Ascending aorta (tissue), 2 donors: ENCODE results near the gene HLA-DOA. TPM values are rescaled to one million over a fixed set of nuclear protein-coding genes. Genes with fewer than 3 reads are reported as not detected.

Source experiments
- DNase-seq, 2 donors: peaks; one replicate each; pipeline ENCODE4 v3.0.0-alpha.2; 2019; ENCODE audit warnings: low spot score in 2 of 2
- H3K27ac ChIP-seq, 2 donors: fragments of 200-600 bp; sonication (generic); one replicate each; pipeline ENCODE4 v1.5.1; 2016 to 2017; ENCODE audit warnings: mild to moderate bottlenecking in 1 of 2
- H3K27me3 ChIP-seq: fragments of 200-600 bp; sonication (generic); one replicate; pipeline ENCODE4 v1.5.1; 2017
- H3K36me3 ChIP-seq, 2 donors: fragments of 200-600 bp; sonication (generic); one replicate each; pipeline ENCODE4 v1.5.1; 2016
- H3K4me1 ChIP-seq, 2 donors: fragments of 200-600 bp; sonication (generic); one replicate each; pipeline ENCODE4 v1.5.1; 2016 to 2017; ENCODE audit warnings: mild to moderate bottlenecking in 1 of 2
- H3K4me3 ChIP-seq, 2 donors: fragments of 200-600 bp; sonication (generic); one replicate each; pipeline ENCODE4 v1.5.1; 2016 to 2017; ENCODE audit warnings: mild to moderate bottlenecking in 1 of 2
- H3K9me3 ChIP-seq, 2 donors: fragments of 200-600 bp; sonication (generic); one replicate each; pipeline ENCODE4 v1.5.1; 2016
- CTCF ChIP-seq, 3 experiments: fragments of 200-600 bp in 2 of 3; fragments of 450-650 bp in 1 of 3; sonication (generic) in 2 of 3; IDR thresholded peaks; one replicate each; pipeline ENCODE4 v1.5.1; 2016 to 2019; ENCODE audit warnings: antibody characterized with exemption in 3 of 3, mild to moderate bottlenecking in 1 of 3, moderate library complexity in 1 of 3
- intact Hi-C: fragments of 100-400 bp; cut with DNase I; formaldehyde crosslinking; loops from one replicate; pipeline ENCODE4 v1.15.1; 2023
- total RNA-seq: library from RNA; depleted of rRNA; stranded (reverse); fragments of >200 nt; gene quantifications from one replicate; pipeline ENCODE4 v1.1.0, GENCODE V29; 2016

The HLA-DOA gene
- total RNA-seq, 1 donor from 2014 or later = 358 TPM

- H3K36me3 ChIP-seq = no peaks in the 10 kb centered on the region
- no peaks in the 10 kb centered on the region for H3K9me3 ChIP-seq
- no peaks in the 10 kb centered on the region for H3K27me3 ChIP-seq
- no peak for DNase-seq
- no peak overlapping the region for H3K27ac ChIP-seq
- H3K4me1 ChIP-seq = peaks cover 0 to 12% of the 10 kb centered on the region in 2 donors
- H3K4me3 ChIP-seq = no peak overlapping the region
- TF ChIP-seq CTCF (IDR thresholded peaks at IDR 0.05) = no peak
- intact Hi-C loops = loop anchor here (5.0 kb wide), 2 partner anchors 32 to 787 kb away; partner anchors contain the start of genes AGPAT1 and RNF5
These were observed 44.6 kb downstream of the HLA-DOA start for GRCh38 chr6:32964776-32965175.

- H3K27me3 ChIP-seq = no peaks in the 10 kb centered on the region
- no peak overlapping the region for H3K4me3 ChIP-seq
- TF ChIP-seq CTCF (IDR thresholded peaks at IDR 0.05) = no peak
- H3K36me3 ChIP-seq = no peaks in the 10 kb centered on the region
- H3K4me1 ChIP-seq = peaks cover 0 to 12% of the 10 kb centered on the region in 2 donors
- no peak for DNase-seq
- intact Hi-C loops = no loop called here
- H3K27ac ChIP-seq = no peak overlapping the region
- H3K9me3 ChIP-seq = no peaks in the 10 kb centered on the region
These were observed 45.5 kb downstream of the HLA-DOA start for GRCh38 chr6:32963866-32964265.

GRCh38 chr6:32962213-32962826 is 47.1 kb downstream of the HLA-DOA start:
- Histone ChIP-seq H3K4me1 (peaks cover 0 to 11% of the 10 kb centered on the region in 2 donors), H3K4me3 (no peak overlapping the region), H3K36me3 (no peaks in the 10 kb centered on the region), H3K27ac (no peak overlapping the region), H3K27me3 (no peaks in the 10 kb centered on the region), H3K9me3 (no peaks in the 10 kb centered on the region)
- intact Hi-C loops = no loop called here
- DNase-seq = no peak
- TF ChIP-seq CTCF (IDR thresholded peaks at IDR 0.05) = no peak

- intact Hi-C loops = no loop called here
- H3K4me1 ChIP-seq = no peaks in the 10 kb centered on the region
- no peaks in the 10 kb centered on the region for H3K27me3 ChIP-seq
- H3K27ac ChIP-seq = no peak overlapping the region
- no peak for DNase-seq
- no peak overlapping the region for H3K4me3 ChIP-seq
- no peaks in the 10 kb centered on the region for H3K36me3 ChIP-seq
- TF ChIP-seq CTCF (IDR thresholded peaks at IDR 0.05) = no peak
- no peaks in the 10 kb centered on the region for H3K9me3 ChIP-seq
These were observed 48.8 kb downstream of the HLA-DOA start for GRCh38 chr6:32960563-32960962.

GRCh38 chr6:32956176-32956575 is 53.2 kb downstream of the HLA-DOA start:
- Histone ChIP-seq H3K27ac (no peak overlapping the region), H3K4me1 (peaks cover 0 to 2% of the 10 kb centered on the region in 2 donors), H3K4me3 (no peak overlapping the region), H3K9me3 (no peaks in the 10 kb centered on the region), H3K27me3 (no peaks in the 10 kb centered on the region), H3K36me3 (no peaks in the 10 kb centered on the region)
- intact Hi-C loops = no loop called here
- no peak for TF ChIP-seq CTCF (IDR thresholded peaks at IDR 0.05)
- no peak for DNase-seq
